ENCODE data around the gene SRP14.

GRCh38 chr15:40003116-40003916, 35.7 kb downstream of the SRP14 start:
- TF ChIP-seq CTCF (IDR thresholded peaks at IDR 0.05; ENCODE audit: low read depth, low read length), result no peak
- TF ChIP-seq MYC (IDR thresholded peaks at IDR 0.05; ENCODE audit: low read depth, low read length), result no peak
- TF ChIP-seq POLR2A (IDR thresholded peaks at IDR 0.05; ENCODE audit: extremely low read depth, insufficient read length), result no peak
- no peak for TF ChIP-seq MAX (IDR thresholded peaks at IDR 0.05; ENCODE audit: low read depth, low read length)

Measured in NB4 (cell line).